Suppressor macrophage treated with lipopolysaccharide for 1 hour (primary cell): ENCODE measurements around the gene MARCHF9.

Experiments
- DNase-seq, 3 donors: peaks; one replicate each; pipeline ENCODE4 v3.0.0-alpha.2; 2020 to 2022

MARCHF9 gene

DNA sequence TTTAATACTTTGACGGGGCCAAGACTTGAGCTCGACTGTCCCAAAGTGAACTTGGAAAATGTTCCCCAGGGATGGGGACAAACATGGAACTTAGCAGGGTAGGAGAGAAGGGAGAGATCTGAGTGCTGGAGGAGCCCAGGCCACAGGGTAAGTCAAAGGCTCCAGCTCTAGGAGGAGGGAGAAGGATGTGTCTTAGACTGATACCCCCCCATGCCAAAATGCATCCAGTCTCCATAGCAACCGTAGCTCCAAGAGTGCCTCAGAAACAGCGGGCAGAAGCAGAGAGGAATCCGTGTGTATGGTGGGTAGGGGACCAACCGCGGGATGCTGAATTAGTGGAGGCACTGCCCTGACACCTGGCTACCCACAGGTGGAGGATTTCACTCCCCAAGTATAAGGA is 15.5 kb upstream of the MARCHF9 start:
- DNase-seq: no peak

DNA sequence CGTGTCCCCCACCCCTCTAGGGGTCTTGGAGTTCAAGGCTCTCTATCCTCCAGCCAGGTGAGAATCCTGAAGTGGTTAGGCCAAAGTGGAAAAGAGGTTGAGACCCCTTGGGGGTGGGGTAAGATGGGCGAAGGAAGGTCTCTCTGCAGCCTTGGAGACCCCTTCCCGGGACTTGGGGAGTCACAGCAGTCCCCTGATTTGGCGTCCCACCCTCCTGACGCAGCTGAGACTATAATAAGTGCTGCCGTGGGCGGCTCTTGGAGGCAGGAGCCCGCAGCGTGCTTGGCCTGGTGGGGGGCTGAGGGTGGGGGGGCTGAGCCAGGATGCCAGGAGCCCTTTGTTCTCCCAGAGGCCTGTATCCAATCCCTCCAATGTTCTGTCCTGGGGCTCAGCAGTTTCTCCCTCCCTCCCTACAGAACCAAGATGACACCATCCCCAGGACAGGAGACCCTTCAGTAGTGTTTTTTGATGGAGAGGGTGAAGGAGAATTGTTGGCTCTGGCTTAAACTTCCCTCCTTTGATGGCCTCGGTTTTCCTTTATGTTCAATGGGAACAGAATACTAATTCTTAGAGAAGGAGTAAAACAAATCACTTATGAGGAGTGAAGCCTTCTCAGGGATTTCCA is 14.9 kb upstream of the MARCHF9 start:
- no peak for DNase-seq

DNA sequence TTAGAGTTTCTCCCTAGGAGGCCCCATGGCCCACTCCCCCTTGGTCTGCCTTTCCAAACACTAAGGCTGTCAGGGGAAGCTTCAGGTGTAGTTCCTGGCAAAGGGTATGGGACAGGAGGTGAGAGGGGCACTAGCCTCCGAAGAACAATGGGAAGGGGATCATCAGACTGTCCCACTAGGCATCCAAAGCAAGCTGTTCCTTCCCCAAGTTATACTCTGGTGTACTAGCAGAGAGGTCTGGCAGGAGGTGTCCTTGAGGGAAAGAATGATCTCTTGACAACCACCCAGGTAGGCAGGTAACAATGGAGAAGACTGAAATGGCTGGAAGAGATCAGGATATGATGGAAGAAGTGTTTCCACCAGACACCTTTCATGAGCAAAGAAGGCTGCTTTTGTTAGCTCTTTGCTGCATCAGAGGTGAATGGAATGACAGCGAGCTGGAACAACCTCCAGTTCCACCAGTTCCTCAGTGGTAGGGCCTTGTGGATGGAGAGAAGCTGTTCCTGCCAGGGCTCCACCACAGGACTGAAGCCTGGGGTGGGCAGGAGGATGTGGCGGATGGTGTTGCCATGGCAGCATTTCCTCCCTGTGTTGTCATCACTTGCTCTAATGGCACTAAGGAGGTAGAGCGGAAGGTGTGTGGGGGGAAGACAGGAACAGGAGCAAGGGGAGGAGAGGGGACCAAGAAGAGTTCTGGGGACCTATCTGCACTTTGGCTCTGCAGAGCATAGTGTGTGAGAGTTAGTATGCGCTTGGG is 14.1 kb upstream of the MARCHF9 start:
- DNase-seq: peak in 1 of 3 donors; percentile 30

DNA sequence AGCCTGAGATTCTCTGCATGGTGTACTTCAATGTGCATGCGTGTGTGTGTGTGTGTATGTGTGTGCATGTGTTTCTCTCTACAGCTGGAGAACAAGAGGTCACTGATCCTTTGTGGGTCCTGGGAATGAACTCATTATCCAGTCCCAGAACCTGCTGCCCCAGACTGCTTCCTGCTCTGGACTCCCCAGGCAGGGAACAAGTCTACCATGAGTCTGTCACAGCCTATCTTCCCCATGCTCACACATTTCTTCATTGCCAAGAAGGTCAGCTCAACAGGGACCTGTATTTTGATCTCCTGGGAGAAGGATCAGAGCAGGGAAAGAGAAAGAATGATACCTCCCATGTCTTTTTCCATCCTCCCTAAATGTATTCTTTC is 13.5 kb upstream of the MARCHF9 start:
- no peak for DNase-seq

DNA sequence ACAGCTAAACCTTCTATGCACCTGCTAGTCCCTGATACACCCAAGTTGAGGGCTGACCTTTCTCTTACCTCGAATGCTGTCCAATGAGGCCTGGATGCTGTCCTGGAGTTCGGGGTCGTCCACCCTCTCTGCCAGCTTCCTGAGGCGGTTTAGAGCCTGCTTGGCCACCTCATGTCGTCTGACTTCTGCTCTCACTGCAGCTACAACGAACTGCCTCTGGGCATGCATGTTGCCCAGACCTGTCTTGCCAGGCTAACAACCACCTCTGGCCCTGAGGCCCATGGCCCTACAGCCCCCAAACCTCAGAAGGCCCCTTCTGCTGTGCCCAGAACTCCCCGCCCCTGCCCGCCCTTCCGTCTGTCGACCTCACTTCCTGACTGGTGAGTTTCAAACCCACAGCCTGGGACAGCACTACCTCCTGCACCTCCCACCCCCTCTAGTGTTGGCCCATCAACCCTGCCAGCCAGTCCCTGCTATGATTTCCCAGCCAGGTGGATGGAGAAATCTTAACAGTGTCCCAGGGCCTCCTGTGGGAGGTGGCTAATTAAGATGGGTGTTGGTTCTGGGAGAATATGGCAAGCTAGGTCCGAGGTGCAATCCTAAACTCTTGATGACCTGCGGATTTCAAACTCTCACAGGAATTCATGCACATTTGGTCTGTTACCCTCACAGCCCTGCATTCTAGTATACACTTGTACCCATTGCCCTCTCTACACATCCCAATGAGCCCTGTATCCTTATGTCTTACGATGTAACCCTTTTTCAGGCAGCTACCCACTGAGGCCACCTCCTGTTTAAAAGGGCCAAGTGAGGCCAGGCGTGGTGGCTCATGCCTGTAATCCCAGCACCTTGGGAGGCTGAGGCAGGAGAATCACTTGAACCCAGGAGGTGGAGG is 12.8 kb upstream of the MARCHF9 start:
- peak; percentile 44 to 69 (median 50) for DNase-seq

DNA sequence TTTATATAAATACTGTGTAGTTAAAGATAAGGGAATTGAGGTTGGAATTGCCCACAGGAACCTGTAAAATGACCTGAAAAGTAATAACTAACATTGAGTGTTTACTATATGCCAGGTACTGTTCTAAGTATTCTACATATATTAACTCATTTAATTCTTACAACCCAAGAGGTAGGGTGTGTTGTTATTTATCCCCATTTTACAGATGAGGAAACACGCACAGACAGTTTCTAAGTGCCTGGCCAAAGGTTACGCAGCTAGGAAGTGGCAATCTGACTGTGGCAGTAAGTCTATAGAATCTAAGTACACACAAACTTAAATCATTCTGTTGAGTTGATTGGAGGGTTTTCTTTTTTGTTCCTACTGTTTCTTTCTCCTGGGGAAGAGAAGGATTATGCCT is 11.1 kb upstream of the MARCHF9 start:
- DNase-seq: no peak

DNA sequence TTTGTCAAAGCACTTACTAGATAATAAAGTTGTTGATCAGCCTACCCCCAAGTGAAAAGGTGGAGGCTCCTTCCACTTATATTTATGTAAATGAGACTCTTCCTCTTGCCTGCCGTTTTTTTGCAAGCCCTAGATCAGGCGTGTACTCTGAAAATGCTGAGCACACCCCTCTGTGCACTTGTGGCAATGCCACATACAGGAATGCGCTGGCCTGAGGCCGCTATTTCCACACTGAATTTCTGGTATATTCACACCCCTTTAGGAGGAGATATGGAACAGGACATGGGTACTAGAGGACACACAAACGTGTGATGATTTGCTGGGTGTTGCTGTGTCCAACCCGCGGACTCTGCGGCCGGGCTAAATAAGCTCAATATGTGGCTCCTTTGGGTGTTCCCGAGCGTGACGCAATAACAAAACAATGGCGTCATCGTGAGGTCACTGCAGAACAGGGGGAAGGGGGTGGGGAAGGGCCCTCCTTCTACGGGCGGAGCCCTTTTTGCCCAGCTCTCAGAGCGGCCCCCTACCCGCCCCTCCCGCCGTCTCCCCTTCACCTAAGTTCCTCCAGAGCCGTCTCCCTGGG is 10.6 kb upstream of the MARCHF9 start:
- DNase-seq: peak; percentile 91 to 93 (median 93)

DNA sequence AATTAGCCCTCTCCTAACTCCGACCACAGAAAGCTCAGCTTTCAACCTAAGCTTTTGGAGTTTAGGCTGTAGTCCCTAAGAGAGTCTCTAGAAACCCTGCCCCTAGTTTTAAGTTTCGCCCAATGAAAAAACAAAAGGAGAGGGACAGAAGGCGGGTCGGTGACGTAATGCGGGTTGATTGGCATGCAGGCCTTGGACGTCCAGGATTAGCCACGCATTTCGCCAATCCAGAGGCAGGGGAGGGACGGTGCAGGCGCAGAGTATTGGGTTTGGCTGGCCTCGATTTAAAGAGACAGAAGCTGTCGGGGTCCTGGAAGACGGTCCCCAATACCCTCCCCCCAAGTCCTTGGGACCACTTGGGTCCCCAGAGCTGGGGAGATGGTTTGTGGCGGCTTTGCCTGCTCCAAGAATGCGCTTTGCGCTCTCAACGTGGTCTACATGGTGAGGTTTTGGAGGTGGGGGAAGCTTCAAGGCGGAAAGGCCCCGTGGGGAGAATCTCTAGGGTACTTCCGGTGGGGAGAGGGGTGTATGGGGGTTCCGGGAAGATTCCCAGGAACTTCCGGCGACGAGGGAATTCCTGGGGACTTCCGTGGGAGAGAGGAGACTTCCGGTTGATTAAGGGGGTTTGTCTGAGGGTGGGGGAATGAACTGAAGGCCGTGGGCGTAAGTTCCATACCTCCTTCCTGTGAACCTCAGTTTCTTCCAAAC is 10.0 kb upstream of the MARCHF9 start, which contains the start of gene TSPAN31:
Gene TSPAN31, plus strand, starts transcription at position 263 of the 708 bp plus-strand sequence. Its CDS starts 116 bp downstream, at position 379.
- DNase-seq: peak; percentile 98 to 99 (median 99)

DNA sequence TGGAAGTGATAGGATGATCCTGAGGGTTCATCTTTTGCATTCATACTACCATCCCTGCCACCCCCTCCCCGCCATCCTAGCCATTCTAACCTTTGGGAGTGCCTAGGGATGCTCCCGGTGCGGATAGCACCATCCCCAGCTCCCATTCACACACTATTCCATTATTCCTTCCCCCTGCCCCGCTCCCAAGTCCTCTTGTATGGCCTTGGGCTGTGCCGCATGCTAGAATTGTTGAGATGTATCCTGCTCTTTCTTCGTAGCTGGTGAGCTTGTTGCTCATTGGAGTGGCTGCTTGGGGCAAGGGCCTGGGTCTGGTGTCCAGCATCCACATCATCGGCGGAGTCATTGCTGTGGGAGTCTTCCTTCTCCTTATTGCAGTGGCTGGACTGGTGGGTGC is 9.4 kb upstream of the MARCHF9 start:
- DNase-seq: peak; percentile 57 to 67 (median 57)

DNA sequence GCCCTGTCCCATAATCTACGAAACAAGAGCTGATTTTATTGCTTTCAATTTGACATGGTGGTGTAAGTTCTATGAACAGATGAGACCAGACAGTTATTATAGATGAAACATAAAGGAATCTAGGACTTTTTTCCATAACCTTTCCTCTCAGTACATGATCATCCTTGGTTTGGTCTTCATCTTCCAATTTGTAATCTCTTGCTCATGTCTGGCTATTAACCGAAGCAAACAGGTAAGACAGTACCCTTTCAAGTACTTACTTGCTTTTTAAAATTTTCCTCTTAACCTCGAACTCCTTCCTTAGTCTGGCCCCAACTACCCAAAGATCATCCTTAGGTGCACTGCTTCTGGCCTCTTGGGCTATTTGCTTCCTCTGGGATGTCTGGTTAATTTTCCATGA is 8.9 kb upstream of the MARCHF9 start:
- no peak for DNase-seq

DNA sequence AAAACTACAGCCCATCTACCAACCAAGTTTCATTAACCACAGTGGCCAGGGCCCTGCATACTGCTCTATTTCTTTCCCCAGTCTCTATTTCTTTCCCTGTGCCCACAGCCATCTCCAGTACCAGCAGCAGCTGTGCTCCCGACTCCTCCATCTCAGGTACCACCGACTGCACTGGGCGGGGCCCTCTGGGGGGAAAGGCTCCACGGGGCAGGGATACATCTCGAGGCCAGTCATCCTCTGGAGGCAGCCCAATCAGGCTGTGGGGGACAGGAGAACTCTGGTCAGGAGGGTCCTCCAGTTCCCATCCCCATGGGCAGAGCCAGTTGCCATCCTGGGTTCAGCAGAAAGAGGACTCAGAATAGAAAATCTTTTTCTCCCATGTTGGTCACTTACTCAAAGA is 5.8 kb upstream of the MARCHF9 start:
- DNase-seq: no peak

DNA sequence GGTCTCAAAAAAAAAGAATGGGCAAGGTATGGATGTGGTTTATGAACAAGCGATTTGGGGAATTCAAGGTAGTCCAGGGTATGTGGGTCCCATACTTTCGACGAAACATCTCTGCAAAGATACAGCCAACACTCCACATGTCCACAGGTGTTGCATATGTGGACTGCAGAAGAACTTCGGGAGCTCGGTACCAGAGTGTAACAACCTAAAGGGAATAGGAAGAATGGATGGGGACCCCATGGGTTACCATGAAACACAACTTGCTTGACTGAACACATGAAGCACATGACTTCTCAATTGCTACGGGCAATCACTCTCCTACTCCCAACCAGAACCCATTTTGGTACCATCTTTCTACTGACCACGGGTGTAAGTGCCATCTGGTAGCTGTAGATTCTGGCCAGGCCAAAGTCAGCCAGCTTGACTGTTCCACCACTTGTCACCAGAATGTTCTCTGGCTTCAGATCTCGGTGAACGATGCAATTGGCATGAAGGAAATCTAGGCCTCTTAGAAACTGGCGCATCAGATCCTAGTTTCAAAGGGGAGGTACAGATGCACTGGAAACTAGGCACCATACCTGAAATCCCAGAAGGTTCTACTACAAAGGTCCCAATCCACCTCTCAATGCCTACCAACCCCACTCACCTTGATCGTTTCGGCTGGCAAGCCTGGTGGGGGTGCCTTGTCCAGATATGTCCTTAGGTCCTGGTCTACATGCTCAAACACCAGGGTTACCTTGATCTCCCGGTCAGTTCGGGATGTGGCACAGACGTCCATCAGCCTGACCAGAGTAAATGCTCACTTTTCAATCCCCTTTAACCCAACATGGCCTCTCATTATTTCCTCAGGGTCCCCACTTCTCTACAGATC is 4.1 kb upstream of the MARCHF9 start:
- DNase-seq: no peak

DNA sequence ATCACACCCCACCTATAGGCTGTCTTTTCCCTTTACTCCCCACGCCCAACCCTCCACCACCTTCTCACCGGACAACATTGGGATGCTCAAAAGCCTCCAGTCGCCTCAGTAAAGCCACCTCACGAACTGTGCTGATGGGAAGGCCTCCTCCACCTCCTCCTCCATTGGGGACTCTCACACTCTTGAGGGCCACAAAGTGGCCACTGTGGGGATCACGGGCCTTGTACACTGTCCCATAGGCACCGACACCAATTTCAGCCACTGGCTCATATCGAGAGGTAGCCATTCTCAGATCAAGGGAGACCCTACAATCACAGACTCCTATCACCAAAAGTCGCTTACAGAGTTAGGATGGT is 3.5 kb upstream of the MARCHF9 start:
- DNase-seq: no peak

DNA sequence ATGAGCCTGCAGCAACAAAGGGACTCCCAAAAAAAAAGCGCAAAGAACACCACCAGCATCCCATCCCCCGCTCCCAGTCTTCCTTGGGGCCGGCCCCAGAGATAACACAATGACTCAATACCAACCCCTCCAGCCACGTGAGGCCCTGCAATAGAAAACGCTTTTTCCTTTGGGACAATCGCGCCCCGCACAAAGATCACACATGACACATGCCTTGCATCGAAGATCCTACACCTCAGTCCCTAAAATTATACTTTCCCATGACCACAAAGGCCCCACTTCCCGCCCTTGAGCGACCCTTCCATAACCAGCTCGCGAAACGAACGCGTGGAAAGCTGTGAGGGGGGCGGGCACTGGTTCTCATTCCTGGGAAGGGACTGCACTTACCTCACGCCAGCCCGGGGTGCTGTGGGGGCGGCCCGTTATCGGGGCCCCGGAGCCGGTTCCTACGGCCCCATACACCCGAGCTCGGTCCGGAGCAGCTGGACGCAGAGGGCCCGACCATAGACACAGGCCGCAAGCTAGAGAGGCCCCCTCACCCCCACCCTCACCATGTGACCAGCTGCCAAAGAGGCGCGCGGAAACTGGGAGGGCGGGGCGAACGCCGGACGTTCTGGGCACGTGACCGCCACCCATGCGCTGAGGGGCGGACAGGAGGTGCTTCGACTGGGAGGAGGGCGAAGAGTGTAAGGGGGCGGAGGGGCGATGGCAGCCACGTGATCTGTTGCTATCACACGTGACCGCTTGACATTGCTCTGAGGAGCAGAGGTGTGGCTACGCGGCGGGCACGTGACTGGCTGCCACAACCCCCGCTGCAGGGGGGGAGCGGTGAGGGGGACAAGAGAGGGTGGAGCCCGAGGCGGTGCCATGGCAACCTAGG is 2.9 kb upstream of the MARCHF9 start, which contains the start of gene CDK4:
Gene CDK4, minus strand, starts transcription at position 523 of the 880 bp plus-strand sequence. CDS start 593 bp downstream, outside the sequence.
- DNase-seq: peak; percentile 98

DNA sequence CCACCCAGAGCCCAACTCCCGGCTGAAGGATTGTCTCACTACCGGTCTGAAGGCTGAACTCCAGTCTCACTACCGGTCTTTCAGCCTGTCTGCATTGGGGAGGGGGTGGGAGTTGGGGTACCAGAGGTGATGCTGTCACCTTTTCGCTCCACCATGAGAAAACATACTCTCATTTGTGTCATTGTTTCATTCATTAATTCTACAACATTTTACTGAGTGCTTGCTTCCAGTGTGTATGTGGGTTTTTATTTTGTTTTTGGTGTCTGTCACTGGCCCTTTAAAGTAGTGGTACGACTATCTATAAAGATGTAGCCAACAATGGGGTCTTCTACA is 2.3 kb upstream of the MARCHF9 start:
- no peak for DNase-seq

DNA sequence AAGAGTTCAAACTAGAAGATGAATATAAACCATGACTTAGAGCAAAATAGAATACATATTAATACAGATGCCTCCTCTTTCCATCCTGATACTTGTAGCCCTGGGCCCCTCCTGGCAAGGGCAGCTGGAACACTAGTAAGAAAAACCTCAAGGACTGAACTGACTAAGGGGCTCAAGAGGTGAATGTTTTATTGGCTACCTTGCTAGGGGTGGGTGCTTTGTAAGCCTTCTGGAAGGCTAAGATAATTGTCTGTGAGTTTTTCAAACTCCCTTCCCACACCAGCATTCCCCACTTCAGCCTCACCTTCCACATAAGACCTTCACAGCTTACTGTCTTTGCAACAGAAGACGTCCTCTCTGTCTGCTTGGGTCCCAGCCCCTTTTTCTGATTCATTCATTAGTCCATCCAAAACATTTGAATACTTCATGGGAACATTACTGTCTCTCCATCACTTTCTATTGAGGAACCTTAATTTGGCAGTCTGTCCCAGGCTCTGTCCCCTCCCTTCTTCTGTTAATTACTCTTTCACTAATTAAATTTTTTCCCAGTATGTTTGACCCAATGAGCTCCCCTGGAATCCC is 1.1 kb upstream of the MARCHF9 start:
- DNase-seq: no peak

DNA sequence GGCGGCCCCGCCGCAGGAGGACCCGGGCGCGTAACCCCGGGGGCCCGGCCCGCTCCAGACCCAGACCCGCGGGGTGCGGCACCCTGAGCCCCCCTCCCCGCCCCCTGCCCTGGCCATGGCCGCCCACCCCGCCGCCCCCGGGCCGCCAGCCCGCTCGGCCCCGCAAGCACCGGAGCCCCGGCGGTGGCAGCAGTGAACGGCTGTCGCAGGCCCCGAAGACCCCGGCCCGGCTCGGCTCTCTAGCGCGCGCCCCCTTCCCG is 221 bp downstream of the MARCHF9 start:
- no peak for DNase-seq

DNA sequence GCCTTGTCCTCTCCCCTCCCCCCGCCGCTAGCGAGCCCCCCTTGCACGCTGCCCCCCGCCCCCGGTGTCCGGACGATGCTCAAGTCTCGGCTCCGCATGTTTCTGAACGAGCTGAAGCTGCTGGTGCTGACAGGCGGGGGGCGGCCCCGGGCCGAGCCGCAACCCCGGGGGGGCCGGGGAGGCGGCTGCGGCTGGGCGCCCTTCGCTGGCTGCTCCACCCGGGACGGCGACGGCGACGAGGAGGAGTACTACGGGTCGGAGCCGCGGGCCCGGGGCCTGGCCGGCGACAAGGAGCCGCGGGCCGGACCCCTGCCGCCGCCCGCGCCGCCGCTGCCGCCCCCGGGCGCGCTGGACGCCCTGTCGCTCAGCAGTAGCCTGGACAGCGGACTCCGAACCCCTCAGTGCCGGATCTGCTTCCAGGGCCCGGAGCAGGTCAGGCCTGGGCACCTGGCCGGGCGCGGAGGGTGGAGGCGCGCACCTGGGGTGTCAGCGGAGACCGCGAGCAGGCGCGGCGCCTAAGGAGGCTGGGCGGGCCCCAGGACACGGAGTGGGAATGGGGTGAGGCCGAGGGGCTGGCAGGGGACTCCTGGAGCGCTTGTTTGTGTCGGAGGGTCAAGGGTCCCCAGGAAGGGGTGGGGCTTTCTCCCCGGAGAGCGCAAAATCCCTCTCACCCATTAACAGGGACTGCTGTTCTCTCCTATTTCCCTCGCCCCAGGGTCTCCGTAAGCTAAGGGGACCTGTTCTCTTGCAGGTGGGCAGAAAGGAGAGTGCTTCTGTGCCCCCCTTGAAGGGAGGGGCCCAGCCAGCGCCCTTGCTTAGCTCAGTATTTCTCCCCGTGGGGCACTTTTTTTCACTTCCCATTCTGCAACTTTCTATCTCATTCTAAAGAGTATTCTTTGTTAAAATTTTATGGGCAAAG is 810 bp downstream of the MARCHF9 start:
- peak in 1 of 3 donors; percentile 53 for DNase-seq
